Mononuclear cell (primary cell): ENCODE measurements around the gene RAB22A. TPM values are rescaled to one million over a fixed set of nuclear protein-coding genes. Genes with fewer than 3 reads are reported as not detected.

Source experiments
- total RNA-seq: library from RNA; depleted of rRNA; stranded (reverse); fragments of >200 nt; gene quantifications from one replicate; pipeline ENCODE4 v1.2.3, GENCODE V29; 2012

RAB22A gene
- total RNA-seq, 1 donor = 11.0 TPM

Other genes starting within 250 kb of the RAB22A start
- not detected for gene ANKRD60, start 81.1 kb upstream of the RAB22A start, total RNA-seq
- 10.5 TPM for gene VAPB, start 79.5 kb downstream of the RAB22A start, total RNA-seq
- gene APCDD1L, start 205.7 kb downstream of the RAB22A start, total RNA-seq = not detected